8988T (cell line): ENCODE data around the gene ENOX2.
"Not testable (repeated sequence)": the region's sequence is repeated elsewhere in the genome, so short reads cannot be mapped to it uniquely, and the experiment has no call there.

ENCODE experiments used
- DNase-seq: peaks from one replicate; pipeline ENCODE4 v3.0.0; 2011

The ENOX2 gene

DNA sequence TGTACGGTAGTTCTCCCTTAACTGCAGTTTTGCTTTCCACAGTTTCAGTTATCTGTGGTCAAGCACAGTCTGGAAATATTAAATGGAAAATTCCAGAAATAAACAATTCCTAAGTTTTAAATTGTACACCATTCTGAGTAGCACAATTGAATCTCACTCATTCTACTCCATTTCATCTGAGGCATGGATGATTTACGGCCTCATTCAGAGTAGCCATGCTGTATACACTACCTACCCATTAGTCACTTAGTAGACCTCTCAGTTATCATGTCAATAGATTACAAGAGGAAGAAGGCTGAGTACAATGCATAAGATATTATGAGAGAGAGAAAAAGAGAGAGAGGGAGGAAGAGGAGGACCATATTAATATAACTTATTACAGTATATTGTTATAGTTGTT lies 77.5 kb downstream of the ENOX2 start:
- no peak for DNase-seq

DNA sequence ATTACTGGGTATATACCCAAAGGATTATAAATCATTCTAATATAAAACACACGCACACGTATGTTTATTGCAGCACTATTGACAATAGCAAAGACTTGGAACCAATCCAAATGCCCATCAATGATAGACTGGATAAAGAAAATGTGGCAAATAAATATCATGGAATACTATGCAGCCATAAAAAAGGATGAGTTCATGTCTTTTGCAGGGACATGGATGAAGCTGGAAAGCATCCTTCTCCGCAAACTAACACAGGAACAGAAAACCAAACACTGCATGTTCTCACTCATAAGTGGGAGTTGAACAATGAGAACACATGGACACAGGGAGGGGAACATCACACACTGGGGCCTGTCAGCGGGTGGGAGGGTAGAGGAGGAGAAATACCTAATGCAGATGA lies 83.6 kb downstream of the ENOX2 start:
- not testable (repeated sequence) for DNase-seq

DNA sequence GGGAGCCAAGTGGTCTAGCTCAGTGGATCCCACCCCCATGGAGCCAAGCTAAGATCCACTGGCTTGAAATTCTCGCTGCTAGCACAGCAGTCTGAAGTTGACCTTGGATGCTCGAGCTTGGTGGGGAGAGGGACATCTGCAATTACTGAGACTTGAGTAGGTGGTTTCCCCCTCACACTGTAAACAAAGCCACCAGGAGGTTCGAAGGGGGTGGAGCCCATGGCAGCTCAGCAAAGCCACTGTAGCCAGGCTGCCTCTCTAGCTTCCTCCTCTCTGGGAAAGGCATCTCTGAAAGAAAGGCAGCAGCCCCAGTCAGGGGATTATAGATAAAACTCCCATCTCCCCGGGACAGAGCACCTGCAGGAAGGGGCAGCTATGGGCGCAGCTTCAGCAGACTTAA lies 89.1 kb downstream of the ENOX2 start:
- DNase-seq, result not testable (repeated sequence)

DNA sequence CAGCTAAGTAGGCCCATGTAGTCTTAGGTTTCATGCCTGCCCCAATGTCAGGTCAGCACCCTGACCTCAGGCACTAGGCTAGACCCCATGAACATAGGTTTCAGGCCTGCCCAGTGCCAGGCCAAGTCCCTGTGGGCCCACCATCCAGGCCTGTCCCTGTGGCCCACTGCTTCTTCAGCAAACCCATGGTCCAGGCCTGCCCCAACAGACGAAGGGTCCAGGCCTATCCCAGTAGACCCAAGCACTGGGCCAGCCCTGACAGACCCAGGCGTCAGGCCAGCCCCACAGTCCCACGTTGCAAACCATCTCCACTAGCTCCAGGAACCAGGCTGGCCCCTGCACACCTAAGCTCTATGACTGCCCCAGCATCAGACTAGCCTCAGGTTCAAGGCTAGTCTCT lies 92.4 kb downstream of the ENOX2 start:
- no peak for DNase-seq

DNA sequence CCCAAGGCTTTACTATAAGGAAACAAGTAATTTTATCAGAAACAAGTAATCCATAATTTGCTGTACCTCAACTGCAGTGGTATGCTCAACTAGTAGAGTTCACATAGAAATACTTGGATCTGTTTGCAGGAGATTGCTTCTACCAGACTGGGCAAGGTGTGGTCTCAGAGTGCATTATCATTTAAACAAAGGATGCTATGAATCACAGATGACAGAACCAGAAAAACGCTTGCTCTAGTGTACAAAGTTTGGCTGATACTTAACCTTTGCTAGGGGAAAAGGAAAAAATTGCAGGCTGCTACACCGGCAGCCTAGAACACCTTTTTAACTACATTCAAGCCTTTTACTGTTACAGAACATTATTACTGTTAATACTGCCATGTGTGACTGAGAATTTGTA lies 97.1 kb downstream of the ENOX2 start:
- DNase-seq, result no peak

DNA sequence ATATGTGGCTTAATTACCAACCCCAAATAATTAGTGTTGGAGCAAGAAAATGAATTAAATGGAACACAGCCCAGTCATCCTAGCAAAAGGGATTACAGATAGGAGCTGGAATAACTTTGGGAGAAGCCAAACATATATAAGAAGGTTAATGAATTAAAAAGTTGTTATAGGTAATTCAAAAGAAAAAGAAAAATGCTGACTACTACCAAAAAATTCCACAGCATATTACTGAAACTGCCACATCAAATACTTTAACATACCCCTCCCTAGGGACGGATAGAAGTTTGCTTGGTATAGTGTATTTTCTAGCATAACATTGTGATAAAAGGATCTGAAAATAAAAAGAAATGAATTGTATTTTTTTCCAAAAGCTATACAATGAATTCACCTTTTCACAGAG lies 99.5 kb downstream of the ENOX2 start:
- DNase-seq, result no peak

DNA sequence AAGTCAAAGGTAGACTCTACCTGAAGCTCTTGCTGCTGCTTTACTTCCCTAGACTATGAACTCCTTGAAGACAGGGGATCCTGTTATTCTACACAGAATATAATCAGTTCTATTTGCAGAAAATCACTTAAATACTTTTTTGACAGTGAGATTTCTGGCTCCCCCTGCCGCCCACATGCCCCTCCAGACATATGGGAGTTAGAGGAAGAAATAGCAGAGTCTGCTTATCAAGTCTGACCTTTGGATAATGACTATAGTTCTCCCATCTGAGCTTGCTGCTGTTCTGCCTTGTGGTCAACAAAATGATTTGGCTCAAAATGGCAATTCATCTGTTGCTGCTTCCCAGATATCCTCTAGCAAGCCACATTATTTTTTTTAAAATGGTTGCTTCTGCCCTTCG lies 101.1 kb downstream of the ENOX2 start:
- no peak for DNase-seq

DNA sequence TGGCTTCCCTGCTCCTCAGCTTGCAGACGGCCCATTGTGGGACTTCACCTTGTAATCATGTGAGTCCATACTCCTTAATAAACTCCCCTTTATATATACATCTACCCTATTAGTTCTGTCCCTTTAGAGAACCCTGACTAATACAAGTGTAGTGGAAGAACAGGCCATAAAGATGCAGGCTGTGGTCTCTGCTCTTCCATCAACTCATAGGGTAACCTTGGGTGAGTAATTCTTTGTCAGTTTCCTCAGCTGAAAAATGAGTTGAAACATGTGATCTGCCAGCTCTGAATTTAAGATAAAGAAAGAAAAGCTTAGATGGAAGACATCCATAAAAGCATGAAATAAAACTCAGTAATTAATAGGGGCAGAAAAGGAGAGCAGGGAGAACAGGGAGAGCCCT lies 103.6 kb downstream of the ENOX2 start:
- no peak for DNase-seq

DNA sequence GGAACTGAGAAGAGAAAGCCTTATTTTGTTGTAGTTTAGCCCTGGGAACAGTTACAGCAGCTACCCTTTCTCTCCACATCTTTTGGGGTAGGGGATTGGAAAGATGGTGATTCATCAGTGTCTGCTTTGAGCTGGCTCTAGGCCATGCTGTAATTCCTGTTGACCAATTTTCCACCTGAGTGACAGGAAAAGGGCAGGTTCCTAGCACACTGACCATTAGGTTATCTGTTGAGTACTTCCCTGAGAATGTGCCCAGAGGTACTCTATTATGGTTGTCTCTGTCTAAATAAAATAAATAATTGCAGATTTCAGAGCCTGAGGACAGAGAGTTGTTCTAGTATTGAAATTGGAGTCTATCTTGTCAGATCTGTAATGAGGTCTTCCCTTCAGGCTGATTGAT lies 109.0 kb downstream of the ENOX2 start:
- DNase-seq, result no peak

DNA sequence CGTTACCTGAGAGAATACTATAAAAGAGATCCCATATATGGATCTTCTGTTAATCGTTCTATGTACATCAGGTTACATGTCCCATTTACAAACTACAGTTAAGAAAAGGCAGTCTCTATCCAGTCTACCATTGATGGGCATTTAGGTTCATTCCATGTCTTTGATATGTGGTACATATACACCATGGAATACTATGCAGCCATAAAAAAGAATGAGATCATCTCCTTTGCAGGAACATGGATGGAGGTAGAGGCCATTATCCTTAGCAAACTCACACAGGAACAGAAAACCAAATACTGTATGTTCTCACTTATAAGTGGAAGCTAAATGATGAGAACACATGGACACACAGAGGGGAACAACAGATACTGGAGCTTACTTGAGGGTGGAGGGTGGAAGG lies 111.1 kb downstream of the ENOX2 start:
- DNase-seq, result not testable (repeated sequence)

DNA sequence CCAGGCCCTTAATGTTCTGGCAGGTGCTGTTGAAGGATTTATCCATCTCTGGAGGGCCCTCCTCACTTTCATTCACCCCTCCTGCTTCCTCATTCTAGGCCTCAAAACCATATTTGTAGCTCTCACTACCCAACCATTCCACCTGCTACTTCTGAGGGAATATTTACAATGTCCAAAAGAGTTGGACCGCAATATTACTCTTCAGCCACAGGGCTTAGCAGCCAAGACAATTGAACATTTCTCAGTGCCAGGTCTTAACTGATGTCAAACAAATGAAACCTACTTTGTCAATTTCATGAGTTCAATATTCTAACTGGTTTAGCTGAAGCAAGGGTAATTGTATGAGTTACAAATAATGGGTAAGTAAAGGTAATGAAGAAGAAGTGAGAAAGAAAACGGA lies 113.2 kb downstream of the ENOX2 start:
- DNase-seq, result no peak

DNA sequence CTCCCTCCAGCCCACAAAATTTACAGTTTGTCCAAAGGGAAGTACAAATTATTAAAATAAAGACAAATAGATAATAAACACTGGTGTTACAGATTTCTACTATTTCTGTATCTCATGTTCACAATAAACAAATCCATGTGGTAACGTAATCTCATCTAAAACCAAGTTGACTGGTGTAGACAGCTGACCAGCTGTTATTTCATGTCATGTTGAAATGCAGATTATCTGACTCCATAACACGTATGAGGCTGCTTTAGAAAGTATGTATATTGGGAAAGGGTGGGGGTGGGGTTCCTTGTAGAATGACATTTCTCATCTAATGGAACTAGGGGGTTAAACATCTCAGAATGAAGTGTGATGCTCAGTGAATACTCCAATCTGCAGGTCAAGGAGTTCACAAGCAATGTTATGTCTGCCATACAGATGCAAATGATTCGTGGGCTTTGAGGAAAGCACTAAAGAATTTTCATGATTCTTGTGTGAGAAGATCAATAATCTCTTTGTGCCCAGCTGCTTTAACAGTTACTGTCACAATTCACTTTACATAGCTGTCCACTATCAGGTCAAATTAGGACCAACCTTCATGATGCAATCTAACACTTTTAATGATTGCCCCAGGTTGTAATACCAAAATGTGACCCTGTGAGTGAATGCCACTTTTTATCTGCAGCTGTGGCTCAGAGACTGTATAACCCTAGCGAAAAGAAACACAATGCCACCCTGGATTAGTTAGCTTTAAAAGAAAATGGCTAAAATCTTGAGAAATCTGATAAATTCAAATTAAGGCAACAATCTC lies 114.0 kb downstream of the ENOX2 start:
- DNase-seq, result no peak

DNA sequence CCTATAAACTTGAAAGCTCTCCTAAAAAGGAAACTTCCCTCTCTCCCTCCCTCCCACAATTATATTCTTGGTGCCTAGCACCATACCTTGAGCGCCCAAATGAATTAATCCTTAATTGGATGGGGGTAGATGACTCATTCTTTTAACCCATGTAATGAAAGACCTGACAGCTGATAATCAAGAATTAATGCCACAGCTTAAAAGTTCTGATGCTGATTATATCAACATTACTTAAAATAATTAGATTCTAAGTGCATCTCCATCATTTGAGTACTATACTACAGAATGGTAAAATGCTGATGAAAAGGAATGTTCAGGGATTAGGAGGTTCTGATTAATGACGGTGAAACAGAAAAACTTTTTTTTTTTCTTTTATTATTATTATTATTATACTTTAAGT lies 117.0 kb downstream of the ENOX2 start:
- no peak for DNase-seq

DNA sequence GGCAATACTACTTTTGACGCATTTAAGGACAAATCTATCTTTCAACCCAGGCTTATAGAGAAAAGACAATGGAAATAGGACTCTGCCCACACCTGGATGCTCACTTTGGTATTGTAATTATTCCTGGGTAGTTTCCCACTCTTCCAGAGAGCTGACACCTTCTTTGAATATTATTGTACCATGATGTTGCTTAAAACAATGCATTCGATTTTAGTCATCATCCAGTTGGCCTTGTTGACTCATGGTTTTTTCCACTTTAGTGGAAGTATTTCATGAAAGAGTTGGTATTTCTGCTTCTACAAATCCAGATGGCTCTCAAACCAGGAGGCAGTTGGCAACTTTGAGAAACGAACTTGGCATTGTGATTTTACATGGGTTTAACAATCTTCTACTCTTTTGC lies 124.2 kb downstream of the ENOX2 start:
- no peak for DNase-seq

DNA sequence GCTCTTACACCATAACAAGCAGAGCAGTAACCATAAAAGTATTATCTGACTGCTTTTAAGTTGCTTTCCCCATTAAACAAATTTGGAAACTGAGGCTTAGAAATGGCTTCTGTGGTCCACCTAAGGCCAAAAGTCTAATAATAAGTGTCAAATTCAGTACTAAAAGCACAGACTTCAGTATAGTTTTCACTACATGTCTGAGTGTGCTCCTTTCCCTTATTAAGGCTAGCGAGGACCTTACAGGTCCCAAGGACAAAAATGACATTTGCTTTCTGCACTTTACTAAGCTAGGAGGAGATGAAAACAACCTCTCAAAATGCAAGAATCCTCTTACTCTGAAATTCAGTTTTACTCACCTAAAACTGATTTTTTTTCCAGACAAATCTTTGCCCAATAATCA lies 127.2 kb downstream of the ENOX2 start:
- no peak for DNase-seq

DNA sequence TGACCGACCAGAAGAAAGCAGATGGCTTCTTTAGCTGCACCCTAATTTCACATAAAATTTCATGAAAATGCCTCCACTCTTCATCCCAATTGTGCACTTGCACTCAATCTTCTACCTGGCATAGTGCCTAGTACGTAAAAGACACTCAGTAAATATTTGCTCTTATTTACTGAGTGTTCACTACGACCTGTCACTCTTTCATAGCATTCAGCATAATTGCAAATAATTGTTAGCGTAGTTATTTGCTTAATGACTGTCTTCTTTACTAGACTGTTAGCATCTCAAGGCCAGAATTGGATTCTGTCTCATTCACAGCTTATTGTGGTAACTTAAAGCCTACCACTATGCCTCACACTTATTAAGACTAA lies 130.2 kb downstream of the ENOX2 start:
- no peak for DNase-seq

DNA sequence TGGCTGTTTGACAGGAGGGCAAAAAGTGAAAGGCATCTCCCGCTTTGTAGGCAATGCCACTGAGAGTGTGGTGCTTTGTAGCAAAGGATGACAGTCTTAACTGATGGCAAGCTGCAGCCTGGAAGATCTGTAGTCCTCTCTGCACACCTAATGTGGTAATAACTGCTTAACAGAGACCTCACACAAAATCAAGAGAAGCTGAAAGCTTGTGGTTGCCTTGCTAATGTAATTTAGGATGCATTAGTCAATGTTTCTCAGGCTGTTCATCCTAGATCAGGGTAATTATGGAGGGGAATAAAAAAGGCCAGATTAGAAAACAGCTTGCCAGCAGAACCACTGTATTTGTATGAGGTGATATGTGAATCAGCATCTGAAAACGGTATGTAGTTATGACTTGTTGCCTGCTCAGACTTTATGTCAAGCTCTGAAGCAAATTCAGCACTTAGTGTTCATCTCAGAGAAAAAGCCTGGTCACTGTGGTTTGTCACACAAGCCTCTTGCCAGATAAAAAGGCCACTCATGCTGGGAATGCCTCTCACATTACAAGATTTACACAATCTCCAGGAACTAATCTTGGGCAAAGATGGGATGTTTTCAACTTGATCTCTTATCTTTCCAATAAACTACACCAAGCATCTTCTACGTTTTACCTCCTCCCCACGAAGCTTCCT lies 130.8 kb downstream of the ENOX2 start:
- no peak for DNase-seq

DNA sequence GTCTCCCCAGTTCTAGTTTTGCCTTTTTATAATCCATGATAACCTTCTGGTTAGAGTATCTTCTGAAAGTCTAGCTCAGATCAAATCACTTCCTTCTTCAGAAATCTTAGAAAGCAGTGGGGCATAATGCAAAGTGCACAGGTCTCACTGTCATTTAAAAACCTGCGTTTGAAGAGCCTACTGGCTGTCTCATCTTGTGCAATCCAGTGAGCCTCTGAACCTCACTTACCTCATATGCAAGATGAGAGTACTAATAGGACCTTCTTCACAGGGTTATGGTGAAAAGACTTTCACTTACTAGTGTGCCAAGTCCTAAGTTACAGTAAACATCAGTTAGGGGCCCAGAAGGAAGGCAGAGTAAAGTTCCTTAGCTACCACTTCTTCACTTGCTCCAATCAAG lies 131.4 kb downstream of the ENOX2 start:
- DNase-seq, result no peak

DNA sequence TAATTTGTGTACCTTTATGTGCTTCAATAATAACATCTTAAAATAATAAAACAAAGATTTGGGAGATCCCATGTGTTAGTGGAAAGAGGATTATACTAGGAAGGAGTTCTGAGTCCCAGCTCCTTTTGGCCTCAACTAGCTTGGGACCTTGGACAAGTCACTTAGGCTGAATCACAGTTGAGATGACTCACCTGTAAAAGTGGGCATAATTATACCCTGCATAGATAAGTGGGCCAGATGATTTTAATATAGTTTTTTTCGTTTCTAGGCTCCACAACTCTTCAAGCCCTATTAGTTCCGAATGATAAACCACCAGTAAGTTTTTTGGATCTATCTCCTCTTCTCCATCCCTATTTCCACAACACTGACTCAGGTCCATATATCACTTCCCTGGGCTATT lies 131.8 kb downstream of the ENOX2 start:
- no peak for DNase-seq

DNA sequence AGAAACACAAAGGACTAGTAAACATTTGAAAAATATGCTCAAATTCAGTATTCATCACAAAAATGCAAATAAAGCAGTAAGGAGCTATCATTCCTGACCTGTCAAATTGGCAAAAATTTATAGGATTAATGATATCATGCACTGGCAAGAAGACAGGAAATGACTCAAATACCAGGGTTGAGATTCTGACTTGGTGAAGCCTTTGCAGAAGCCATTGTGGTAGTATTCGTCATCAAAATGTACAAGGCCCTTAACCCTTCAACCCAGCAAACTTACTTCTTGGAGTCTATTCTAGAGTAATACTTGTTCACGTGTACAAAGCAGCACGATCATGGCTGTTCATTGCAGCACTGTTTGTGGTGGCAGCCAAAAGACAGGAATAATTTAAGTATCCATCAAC lies 132.4 kb downstream of the ENOX2 start:
- no peak for DNase-seq

DNA sequence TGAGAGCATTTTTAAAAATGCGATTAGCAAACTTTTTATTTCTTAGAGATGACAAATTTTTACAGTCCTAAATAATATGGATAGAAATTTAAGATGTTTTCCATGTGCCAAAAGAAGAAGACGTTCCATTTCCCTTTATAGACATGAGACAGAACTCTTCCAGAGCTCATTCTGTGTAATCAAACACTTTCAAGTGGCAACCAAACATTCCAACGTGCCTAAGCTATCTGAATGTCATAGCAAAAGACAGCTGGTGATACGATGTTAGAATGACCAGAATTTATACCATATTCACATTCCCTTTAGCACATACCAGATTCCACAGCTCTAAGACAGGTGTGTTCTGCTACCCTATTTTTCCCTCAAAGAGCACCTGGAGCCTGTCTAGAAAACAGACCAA lies 133.2 kb downstream of the ENOX2 start:
- DNase-seq, result no peak

DNA sequence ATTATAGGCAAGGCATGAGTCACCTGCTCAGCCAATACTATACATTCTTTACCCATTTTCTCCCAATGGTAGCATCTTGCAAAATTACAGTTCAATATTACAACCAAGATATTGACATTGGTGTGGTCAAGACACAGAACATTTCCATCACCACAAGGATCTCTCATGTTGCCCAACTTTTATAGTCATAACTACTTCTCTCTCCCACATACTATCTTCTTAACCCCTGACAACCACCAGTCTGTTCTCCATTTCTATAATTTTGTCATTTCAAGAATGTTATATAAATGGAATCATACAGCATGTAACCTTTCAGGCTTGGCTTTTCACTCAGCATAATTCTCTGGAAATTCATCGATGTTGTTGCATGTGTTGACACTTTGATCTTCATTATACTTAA lies 144.9 kb downstream of the ENOX2 start:
- DNase-seq, result no peak

DNA sequence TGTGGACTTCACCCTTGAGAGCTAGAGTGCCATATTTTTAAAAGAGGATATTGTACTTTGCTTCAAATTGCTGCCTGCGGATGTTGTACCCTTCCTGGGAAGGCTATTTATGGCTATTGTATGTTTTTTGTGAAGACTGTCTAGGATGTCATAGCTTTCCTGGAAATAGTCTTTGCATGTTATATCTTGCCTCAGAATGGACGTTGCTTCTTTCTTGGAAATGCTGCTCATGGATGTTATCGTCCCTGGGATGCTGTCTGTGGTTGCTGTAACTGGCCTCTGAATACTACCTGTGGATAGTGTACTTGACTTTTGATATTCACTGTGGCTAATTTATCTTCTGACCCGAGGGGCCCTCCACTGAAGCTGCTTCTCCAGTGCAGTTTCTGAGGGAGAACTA lies 146.8 kb downstream of the ENOX2 start:
- no peak for DNase-seq

DNA sequence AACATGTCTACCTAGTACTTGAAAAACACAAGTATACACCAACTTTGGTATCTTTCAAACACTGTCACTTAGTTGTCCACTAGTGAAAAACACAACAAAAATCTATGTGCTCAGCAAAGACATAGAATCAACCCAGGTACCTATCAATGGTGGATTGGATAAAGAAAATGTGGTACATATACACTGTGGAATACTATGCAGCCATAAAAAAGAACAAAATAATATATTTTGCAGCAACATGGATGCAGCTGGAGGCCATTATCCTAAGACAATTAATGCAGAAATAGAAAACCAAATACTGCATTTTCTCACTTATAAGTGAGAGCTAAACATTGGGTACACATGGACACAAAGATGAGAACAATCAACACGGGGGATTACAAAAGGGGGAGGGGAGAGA lies 148.7 kb downstream of the ENOX2 start:
- no peak for DNase-seq

DNA sequence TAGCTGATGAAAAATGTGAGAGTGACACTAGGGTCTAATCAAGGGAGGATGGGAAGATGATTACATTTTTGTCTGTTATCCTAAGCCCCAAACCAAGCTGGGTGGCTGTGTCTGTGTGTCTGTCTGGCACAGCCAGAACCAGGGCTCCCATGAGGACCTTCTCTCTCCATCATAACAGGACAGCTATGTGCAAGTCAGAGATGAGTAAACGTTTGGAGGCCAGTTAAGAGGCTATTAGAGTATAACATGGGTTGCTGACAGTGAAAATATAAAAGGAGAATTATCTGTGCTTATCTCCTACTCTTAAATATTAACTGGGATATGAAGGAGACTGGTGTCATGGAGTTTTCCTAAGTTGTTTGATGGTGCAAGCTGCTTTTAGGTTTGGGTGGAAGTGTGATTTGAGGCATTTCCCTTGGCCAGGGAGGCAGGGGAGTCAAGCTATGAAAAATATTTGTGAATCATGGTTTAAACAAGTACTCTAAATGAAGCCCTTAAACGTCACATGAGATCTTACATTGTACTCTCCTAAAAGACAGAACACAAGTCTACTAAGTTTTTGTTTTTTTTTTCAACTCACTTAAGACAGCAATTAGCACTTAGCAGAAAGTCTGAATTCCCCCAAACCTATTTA lies 156.2 kb downstream of the ENOX2 start:
- no peak for DNase-seq
